OCI-LY3 (cell line): ENCODE data around the gene LRBA.

Experiments
- EZH2phosphoT487 ChIP-seq: fragments of 200-600 bp; shearing (Covaris generic); IDR thresholded peaks from 2 replicates; pipeline ENCODE4 v1.6.1; 2018; ENCODE audit warnings: antibody characterized with exemption, mixed run types, low read depth
- TF ChIP-seq, protein P1 (sequence below): fragments of 200-600, 300-600 bp; sonication (generic); IDR thresholded peaks from 2 replicates; pipeline ENCODE4 v1.5.1; 2014; ENCODE audit warnings: antibody characterized with exemption, low read length, low read depth

DNA sequence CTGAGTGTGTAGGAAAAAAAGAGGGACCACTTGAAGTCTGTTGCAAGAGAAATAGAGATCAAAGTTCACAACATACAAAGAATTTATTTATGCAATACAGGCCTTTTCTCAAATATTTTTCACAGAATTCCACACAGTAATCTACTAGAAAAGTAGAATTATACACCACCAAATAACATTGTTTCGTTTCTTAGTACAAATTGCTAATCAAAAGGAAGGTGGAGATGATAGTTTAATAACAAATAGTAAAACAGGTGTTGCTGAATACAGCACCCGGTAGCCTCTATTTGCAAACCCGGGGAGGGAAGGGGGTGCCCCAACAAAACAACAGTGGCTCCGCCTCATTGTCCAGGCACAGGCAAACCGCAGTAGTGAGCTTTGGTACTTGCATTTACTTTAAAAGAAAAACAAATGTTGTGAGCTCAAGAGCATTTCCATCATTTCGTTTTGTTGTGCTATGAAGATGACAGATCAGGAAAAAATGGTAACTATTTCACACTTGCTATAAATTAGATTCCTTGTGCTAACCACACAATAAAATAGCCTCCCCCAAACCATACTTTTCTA, 750.4 kb downstream of the LRBA start:
- TF ChIP-seq, protein P1, sequence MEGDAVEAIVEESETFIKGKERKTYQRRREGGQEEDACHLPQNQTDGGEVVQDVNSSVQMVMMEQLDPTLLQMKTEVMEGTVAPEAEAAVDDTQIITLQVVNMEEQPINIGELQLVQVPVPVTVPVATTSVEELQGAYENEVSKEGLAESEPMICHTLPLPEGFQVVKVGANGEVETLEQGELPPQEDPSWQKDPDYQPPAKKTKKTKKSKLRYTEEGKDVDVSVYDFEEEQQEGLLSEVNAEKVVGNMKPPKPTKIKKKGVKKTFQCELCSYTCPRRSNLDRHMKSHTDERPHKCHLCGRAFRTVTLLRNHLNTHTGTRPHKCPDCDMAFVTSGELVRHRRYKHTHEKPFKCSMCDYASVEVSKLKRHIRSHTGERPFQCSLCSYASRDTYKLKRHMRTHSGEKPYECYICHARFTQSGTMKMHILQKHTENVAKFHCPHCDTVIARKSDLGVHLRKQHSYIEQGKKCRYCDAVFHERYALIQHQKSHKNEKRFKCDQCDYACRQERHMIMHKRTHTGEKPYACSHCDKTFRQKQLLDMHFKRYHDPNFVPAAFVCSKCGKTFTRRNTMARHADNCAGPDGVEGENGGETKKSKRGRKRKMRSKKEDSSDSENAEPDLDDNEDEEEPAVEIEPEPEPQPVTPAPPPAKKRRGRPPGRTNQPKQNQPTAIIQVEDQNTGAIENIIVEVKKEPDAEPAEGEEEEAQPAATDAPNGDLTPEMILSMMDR, result no peak
- no peak for TF ChIP-seq EZH2phosphoT487
